Hepatocyte (in vitro differentiated cells): ENCODE results near the gene UAP1.

Experiments
- CTCF ChIP-seq: fragments of 200-600 bp; sonication (generic); IDR thresholded peaks from 2 replicates; pipeline ENCODE4 v1.5.1; 2016; ENCODE audit warnings: antibody characterized with exemption, mild to moderate bottlenecking; ENCODE audit not compliant: poor library complexity
- EZH2 ChIP-seq: fragments of 200-600 bp; sonication (generic); IDR thresholded peaks from 2 replicates; pipeline ENCODE4 v1.6.1; 2016; ENCODE audit warnings: antibody characterized with exemption, mild to moderate bottlenecking, borderline replicate concordance

DNA sequence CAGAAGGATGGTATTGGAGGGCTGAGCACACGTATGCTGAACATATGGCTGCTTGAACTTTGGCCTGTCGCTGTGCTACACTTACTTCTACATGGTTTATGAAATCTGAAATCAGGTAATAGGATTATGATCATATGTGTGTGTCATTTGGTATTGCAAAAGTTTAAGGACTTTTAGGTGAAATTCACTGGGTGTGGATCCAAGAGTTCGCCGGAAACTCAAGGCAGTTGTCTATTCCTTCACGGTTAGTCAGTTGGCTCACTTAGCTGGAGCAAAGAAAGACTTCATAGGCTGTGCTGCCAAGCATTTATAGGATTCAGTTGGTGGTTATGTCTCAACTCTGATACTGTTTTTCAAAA lies 927 bp downstream of the UAP1 start:
- TF ChIP-seq CTCF (no peak), EZH2 (no peak)
